Head of caudate nucleus (tissue), 42 donors: Measurements from ENCODE around the gene CD27.

Source experiments
- DNase-seq, 42 donors: peaks; one replicate each; pipeline versions ENCODE4 v3.0.0 to v3.0.0-alpha.2; 2020 to 2021; ENCODE audit warnings: mixed read lengths in 7 of 42
- intact Hi-C: fragments of 100-400 bp; cut with DNase I; formaldehyde crosslinking; loops from one replicate; pipeline ENCODE4 v1.15.0; 2022

The CD27 gene

GRCh38 chr12:6430124-6430989 lies 14.4 kb upstream of the CD27 start:
- intact Hi-C loops: no loop called here
- peak in 36 of 42 donors; percentile 12 to 79 (median 52) for DNase-seq

DNA sequence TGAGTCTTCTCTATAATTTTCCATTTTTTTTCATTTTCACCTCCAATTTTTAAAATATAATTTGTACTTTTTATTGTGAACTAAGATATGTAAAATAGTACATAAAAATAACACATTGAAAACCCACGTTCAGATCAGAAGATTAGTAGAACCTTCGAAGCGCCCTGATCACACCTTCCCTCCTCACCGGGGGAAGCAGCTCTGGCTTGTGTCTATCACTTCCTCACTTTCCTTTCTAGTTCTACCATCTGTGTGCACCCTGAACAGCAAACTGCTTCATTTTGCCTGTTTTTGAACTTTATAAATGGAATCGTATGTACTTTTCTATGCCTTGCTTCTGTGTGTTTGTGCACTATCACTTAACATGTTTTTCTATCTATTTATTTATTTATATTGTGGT lies 11.8 kb upstream of the CD27 start:
- intact Hi-C loops: no loop called here

DNA sequence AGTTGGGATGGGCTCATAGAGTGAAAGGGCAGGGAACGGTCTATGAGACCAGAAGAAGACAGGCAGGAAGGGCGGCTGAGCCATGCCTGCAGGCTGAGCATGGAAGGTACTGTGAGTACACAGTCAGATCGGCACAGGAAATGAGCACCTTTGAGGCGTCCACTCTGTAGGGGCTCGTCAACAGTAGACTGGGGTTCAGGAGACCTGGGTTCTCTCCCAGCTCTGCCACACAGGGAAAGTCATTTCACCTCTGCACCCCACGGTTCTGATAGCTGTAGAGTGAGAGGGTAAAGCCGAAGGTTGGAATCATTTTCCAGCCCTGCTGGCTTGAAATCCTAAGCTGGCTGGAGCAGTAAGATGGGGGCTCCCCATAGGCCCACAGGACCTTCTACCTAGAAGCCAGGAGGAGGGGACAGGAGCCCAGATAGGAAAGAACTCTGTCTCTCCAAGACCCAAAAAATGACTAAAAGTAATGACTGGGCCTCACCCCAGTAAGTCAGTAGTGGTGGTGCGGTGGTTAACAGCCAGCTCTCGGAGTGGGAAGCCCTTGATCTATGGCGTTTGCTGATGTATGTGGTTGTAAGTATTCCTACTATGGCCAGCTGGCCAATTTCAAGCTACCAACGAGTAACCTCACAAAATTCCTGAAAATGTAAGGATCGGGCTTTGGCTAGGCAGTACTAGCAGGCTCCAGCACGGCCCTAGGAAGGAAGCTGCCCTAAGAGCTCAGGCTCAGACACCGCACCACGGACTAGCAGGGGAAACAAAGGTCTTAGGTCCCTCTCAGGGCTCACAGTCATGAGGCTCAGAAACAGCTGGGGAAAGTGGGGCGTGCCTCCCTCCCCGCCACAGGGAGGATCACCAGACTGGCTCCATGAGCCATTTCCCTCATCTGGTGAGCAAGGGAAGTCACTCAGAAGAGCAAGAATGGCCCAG lies 10.3 kb upstream of the CD27 start:
- intact Hi-C loops: no loop called here
- peak in 3 of 42 donors; percentile 20 to 40 (median 25) for DNase-seq

More for the DNA sequence above, 11.8 kb upstream of the CD27 start:
- peak in 11 of 42 donors; percentile 3 to 58 (median 38) for DNase-seq

- DNase-seq: peak in 5 of 42 donors; percentile 3 to 26 (median 10)
- intact Hi-C loops: no loop called here
Measured at GRCh38 chr12:6435961-6436715, 8.6 kb upstream of the CD27 start.

DNA sequence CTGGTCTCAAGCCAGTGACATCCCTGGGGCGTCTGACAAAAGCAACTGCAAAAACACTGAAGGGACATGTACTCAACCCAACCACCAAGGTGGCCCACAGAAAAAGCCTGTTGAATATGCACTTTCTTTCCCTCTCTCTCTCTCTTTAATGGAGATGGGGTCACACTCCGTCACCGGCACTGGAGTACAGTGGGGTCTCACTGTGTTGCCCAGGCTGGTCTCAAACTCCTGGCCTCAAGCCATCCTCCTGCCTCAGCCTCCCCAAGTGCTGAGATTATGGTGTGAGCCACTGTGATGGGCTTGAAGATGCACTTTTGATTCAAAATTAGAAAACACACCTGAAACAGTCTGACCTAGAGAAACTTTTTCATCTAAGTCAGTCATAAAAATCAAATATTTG lies 7.2 kb upstream of the CD27 start:
- DNase-seq: peak in 3 of 42 donors; percentile 2 to 14 (median 8)
- intact Hi-C loops: no loop called here

DNA sequence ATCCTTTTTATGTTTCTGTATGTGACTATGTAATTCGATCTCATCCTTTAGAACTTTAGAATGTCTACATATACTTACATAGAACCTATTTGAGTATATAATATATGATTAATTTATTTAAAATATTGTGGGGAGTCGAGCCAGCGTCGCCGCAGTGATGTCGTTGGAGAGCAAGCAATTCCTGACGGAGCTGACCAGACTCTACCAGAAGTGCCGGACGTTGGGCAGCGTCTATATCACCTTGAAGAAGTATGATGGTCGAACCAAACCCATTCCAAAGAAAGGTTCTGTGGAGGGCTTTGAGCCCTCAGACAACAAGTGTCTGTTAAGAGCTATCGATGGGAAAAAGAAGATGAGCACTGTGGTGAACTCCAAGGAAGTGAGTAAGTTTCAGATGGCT lies 6.4 kb upstream of the CD27 start:
- intact Hi-C loops: no loop called here
- peak in 6 of 42 donors; percentile 5 to 41 (median 16) for DNase-seq

DNA sequence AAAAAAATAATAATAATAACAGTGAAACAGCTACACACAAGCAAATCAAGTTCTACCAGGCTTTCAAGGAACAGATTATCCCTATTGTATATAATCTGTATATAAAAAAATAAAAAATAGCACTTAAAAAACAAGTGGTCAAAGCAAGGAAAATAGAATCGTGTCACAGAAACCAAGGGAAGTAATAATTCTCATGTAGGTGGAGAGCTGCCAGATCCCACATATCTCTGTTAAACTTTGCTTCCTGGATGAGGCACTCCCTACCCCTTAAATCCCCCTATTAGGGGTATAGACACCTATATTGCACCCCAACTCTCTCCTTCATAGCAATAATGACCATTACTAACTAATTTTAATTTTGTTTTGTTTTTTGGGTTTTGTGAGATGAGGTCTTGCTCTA lies 4.4 kb upstream of the CD27 start:
- no peak for DNase-seq
- intact Hi-C loops: no loop called here

DNA sequence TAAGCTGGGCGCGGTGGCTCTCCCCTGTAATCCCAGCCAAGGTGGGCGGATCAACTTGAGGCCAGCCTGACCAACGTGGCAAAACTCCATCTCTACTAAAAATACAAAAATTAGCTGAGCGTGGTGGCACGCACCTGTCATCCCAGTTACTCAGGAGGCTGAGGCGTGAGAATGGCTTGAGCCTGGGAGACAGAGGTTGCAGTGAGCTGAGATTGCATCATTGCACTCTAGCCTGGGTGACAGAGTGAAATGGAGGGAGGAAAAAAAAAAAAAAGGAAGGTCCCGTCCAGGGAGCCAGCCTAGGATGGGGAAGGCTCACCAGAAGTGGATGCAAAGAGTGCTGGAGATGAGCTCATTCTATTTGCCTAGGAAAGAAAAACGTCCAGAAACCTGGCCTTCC lies 1.9 kb upstream of the CD27 start:
- peak in 1 of 42 donors; percentile 7 for DNase-seq
- intact Hi-C loops: no loop called here

GRCh38 chr12:6443361-6443983 lies 1.3 kb upstream of the CD27 start:
- no peak for DNase-seq
- intact Hi-C loops: no loop called here

- DNase-seq: peak in 1 of 42 donors; percentile 6
- intact Hi-C loops: no loop called here
Measured at GRCh38 chr12:6444031-6444430, 724 bp upstream of the CD27 start.

GRCh38 chr12:6450091-6450868 lies 5.5 kb downstream of the CD27 start:
- DNase-seq: peak in 1 of 42 donors; percentile 24
- intact Hi-C loops: no loop called here

DNA sequence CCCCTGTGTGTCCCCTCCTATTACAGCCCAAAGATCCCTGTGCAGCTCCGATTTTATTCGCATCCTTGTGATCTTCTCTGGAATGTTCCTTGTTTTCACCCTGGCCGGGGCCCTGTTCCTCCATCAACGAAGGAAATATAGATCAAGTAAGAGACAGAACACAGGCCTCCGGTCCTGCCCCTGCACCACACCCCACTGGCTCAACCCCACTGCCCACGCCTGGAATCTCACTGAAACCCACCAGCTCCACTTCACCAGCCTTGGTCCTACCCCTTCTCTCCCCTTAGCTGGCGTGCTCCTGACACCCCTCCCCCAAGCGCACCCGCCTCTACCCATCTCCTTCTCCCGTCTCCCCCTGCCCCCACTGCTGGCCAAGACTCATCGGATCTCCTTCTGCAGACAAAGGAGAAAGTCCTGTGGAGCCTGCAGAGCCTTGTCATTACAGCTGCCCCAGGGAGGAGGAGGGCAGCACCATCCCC lies 6.2 kb downstream of the CD27 start:
- peak in 33 of 42 donors; percentile 24 to 76 (median 54) for DNase-seq
- intact Hi-C loops: no loop called here

GRCh38 chr12:6451348-6452244 lies 6.8 kb downstream of the CD27 start, which contains the start of gene TAPBPL:
Gene TAPBPL (plus strand): TSS chr12:6452042. CDS start chr12:6452249, 207 bp downstream.
- peak; percentile 84 to 96 (median 90) for DNase-seq
- intact Hi-C loops: no loop called here

- DNase-seq: peak in 33 of 42 donors; percentile 16 to 72 (median 50)
- intact Hi-C loops: no loop called here
Measured at GRCh38 chr12:6452245-6452943, 7.6 kb downstream of the CD27 start.

DNA sequence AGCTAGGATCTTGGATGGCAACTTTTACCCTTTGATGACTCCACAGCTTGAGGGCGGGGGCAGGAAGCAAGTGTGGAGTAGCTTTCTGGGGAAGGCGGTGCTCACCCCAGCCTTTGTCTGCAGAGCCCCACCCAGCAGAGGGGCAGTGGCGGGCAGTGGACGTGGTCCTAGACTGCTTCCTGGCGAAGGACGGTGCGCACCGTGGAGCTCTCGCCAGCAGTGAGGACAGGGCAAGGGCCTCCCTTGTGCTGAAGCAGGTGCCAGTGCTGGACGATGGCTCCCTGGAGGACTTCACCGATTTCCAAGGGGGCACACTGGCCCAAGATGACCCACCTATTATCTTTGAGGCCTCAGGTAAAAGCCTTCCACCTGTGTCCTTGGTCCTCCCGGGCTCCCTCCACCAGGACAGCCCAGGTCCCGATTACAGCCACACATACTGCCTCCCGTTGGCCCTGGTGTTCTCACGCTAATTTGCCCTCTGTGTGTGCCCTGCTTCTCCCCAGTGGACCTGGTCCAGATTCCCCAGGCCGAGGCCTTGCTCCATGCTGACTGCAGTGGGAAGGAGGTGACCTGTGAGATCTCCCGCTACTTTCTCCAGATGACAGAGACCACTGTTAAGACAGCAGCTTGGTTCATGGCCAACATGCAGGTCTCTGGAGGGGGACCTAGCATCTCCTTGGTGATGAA lies 8.3 kb downstream of the CD27 start:
- peak in 3 of 42 donors; percentile 25 to 36 (median 26) for DNase-seq
- intact Hi-C loops: no loop called here
